Naive thymus-derived CD4-positive, alpha-beta T cell (primary cell): ENCODE data around the gene PIP4K2B. TPM values are rescaled to one million over a fixed set of nuclear protein-coding genes. Genes with fewer than 3 reads are reported as not detected.
A peak's percentile ranks its signal among the peaks of the same experiment; 100 is the strongest.
"Not testable (repeated sequence)": the region's sequence is repeated elsewhere in the genome, so short reads cannot be mapped to it uniquely, and the experiment has no call there.

ENCODE experiments used
- ATAC-seq: fragments of 150-1000 bp; cut with Tn5 transposase; 2 replicates; pipeline ENCODE4 v1.10.0; 2021; ENCODE audit warnings: mild to moderate bottlenecking, moderate library complexity
- CTCF ChIA-PET: fragments of 350-600 bp; sonication (Branson Sonifier 250); formaldehyde crosslinking; loops from one replicate; lab custom pipeline; 2021; ENCODE audit warnings: antibody characterized with exemption; lab: Charles Lee
- POLR2A ChIA-PET: fragments of 350-600 bp; sonication (Branson Sonifier 250); formaldehyde crosslinking; loops from one replicate; lab custom pipeline; 2021; ENCODE audit warnings: antibody characterized with exemption, inconsistent platforms; lab: Charles Lee
- DNase-seq, 9 donors: peaks; one replicate each; pipeline versions ENCODE4 v3.0.0 to v3.0.0-alpha.2; 2020 to 2022; ENCODE audit warnings: mixed read lengths in 1 of 9
- H3K27ac ChIP-seq: one replicate; pipeline ENCODE4 v1.7.0; 2013; ENCODE audit warnings: mild to moderate bottlenecking, low read depth, low read length, moderate library complexity
- H3K27me3 ChIP-seq, 2 donors: one replicate each; pipeline ENCODE4 v1.7.0; 2013; ENCODE audit warnings: low read length in 2 of 2, mild to moderate bottlenecking in 2 of 2, moderate library complexity in 2 of 2; ENCODE audit not compliant: control insufficient read depth in 2 of 2, insufficient read depth in 2 of 2
- H3K36me3 ChIP-seq, 3 experiments: 1 replicate in 2 of 3; 2 replicates in 1 of 3; pipeline ENCODE4 v1.7.0; 2013; ENCODE audit warnings: low read length in 3 of 3, mild to moderate bottlenecking in 3 of 3, moderate library complexity in 1 of 3; ENCODE audit not compliant: insufficient read depth in 3 of 3, control insufficient read depth in 2 of 3
- H3K4me1 ChIP-seq, 2 donors: one replicate each; pipeline ENCODE4 v1.7.0; 2013; ENCODE audit warnings: low read length in 2 of 2, mild to moderate bottlenecking in 2 of 2, moderate library complexity in 1 of 2; ENCODE audit not compliant: control insufficient read depth in 2 of 2, insufficient read depth in 2 of 2
- H3K4me3 ChIP-seq: 2 replicates; pipeline ENCODE4 v1.7.0; 2013; ENCODE audit warnings: mild to moderate bottlenecking, low read length
- H3K9me3 ChIP-seq, 3 experiments: 1 replicate in 2 of 3; 2 replicates in 1 of 3; pipeline ENCODE4 v1.7.0; 2013; ENCODE audit warnings: low read length in 3 of 3; ENCODE audit not compliant: control insufficient read depth in 2 of 3
- H3K27ac Mint-ChIP-seq, 9 donors: one replicate each; pipeline ENCODE4 v1.8.0; 2020 to 2022; ENCODE audit warnings: mixed read lengths in 9 of 9, mild to moderate bottlenecking in 8 of 9, moderate library complexity in 5 of 9, inconsistent platforms in 2 of 9
- H3K27me3 Mint-ChIP-seq, 5 donors: one replicate each; pipeline ENCODE4 v1.8.0; 2021 to 2022; ENCODE audit warnings: mixed read lengths in 5 of 5, mild to moderate bottlenecking in 1 of 5
- H3K36me3 Mint-ChIP-seq, 5 donors: one replicate each; pipeline ENCODE4 v1.8.0; 2020 to 2022; ENCODE audit warnings: mixed read lengths in 5 of 5, mild to moderate bottlenecking in 3 of 5, inconsistent platforms in 1 of 5
- H3K4me1 Mint-ChIP-seq, 7 donors: one replicate each; pipeline ENCODE4 v1.8.0; 2020 to 2022; ENCODE audit warnings: mixed read lengths in 7 of 7, mild to moderate bottlenecking in 3 of 7, inconsistent platforms in 1 of 7
- H3K4me3 Mint-ChIP-seq, 10 donors: one replicate each; pipeline ENCODE4 v1.8.0; 2020 to 2022; ENCODE audit warnings: mild to moderate bottlenecking in 10 of 10, mixed read lengths in 10 of 10, moderate library complexity in 6 of 10, inconsistent platforms in 2 of 10
- H3K9me3 Mint-ChIP-seq, 11 donors: one replicate each; pipeline ENCODE4 v1.8.0; 2020 to 2022; ENCODE audit warnings: mixed read lengths in 11 of 11, mild to moderate bottlenecking in 4 of 11, inconsistent platforms in 1 of 11, moderate library complexity in 1 of 11
- intact Hi-C, 2 donors: fragments of 100-400 bp; cut with micrococcal nuclease; formaldehyde crosslinking; loops; one replicate each; pipeline ENCODE4 v1.15.1; 2023
- polyA plus RNA-seq, 2 donors: library from polyadenylated mRNA; unstranded; fragments of 300-500 nt; fragmentation: Illumina TruSeq; gene quantifications; one replicate each; pipeline ENCODE4 v1.2.3, GENCODE V29; 2021
- total RNA-seq, 6 experiments: library from RNA in 5 of 6; stranded (reverse) in 5 of 6; gene quantifications; 1 replicate in 5 of 6; 2 replicates in 1 of 6; pipeline ENCODE4 v1.2.3 and lab custom pipeline; 2021 to 2026

PIP4K2B gene
- total and polyA plus RNA-seq, 7 experiments from 2014 or later: 17.5 to 67.9 (median 39.5) TPM

GRCh38 chr17:38797158-38797490 is 2.2 kb downstream of the PIP4K2B start:
- Histone ChIP-seq H3K27ac (peak overlapping the region; percentile 81), H3K4me1 (peaks cover 15 to 21% of the 10 kb centered on the region in 2 donors), H3K9me3 (no peaks in the 10 kb centered on the region), H3K36me3 (peaks cover 0 to 24% (median 0%) of the 10 kb centered on the region in 3 experiments), H3K27me3 (no peaks in the 10 kb centered on the region), H3K4me3 (no peak overlapping the region)
- no peaks in the 10 kb centered on the region for H3K9me3 Mint-ChIP-seq
- peaks cover 41 to 64% (median 55%) of the 10 kb centered on the region in 7 donors for H3K4me1 Mint-ChIP-seq
- ChIA-PET POLR2A (no interaction called here), CTCF (no interaction called here)
- peaks cover 3 to 29% (median 11%) of the 10 kb centered on the region in 5 donors for H3K36me3 Mint-ChIP-seq
- no peaks in the 10 kb centered on the region for H3K27me3 Mint-ChIP-seq
- intact Hi-C loops: no loop called here
- H3K27ac Mint-ChIP-seq: peak overlapping the region in 8 of 9 donors; percentile 3 to 96 (median 78)
- DNase-seq (no peak), ATAC-seq (no peak)
- H3K4me3 Mint-ChIP-seq: peak overlapping the region; percentile 4 to 100 (median 95)

- DNase-seq (no peak), ATAC-seq (no peak)
- intact Hi-C loops: no loop called here
- Mint-ChIP-seq H3K9me3 (no peaks in the 10 kb centered on the region), H3K4me3 (peak overlapping the region; percentile 4 to 100 (median 95)), H3K36me3 (peaks cover 2 to 24% (median 6%) of the 10 kb centered on the region in 5 donors), H3K27ac (peak overlapping the region in 7 of 9 donors; percentile 52 to 96 (median 79)), H3K4me1 (peaks cover 41 to 66% (median 55%) of the 10 kb centered on the region in 7 donors), H3K27me3 (no peaks in the 10 kb centered on the region)
- Histone ChIP-seq H3K9me3 (no peaks in the 10 kb centered on the region), H3K4me1 (peaks cover 15 to 21% of the 10 kb centered on the region in 2 donors), H3K36me3 (peaks cover 0 to 19% (median 0%) of the 10 kb centered on the region in 3 experiments), H3K27ac (no peak overlapping the region), H3K4me3 (no peak overlapping the region), H3K27me3 (no peaks in the 10 kb centered on the region)
- ChIA-PET POLR2A (no interaction called here), CTCF (no interaction called here)
These were observed 2.8 kb downstream of the PIP4K2B start for GRCh38 chr17:38796451-38797157.

- H3K27ac Mint-ChIP-seq: peak overlapping the region in 2 of 9 donors; percentile 26 to 65
These were observed 5.1 kb downstream of the PIP4K2B start for GRCh38 chr17:38794221-38794620.

GRCh38 chr17:38791162-38791561 is 8.2 kb downstream of the PIP4K2B start:
- no peak overlapping the region for H3K27ac Mint-ChIP-seq
- no peaks in the 10 kb centered on the region for H3K4me1 ChIP-seq
- no peak overlapping the region for H3K27ac ChIP-seq
- DNase-seq: no peak
- ChIA-PET POLR2A (no interaction called here), CTCF (no interaction called here)
- no peak for ATAC-seq
- no peaks in the 10 kb centered on the region for H3K27me3 ChIP-seq
- peaks cover 0 to 19% (median 5%) of the 10 kb centered on the region in 5 donors for H3K36me3 Mint-ChIP-seq
- peaks cover 6 to 17% (median 8%) of the 10 kb centered on the region in 3 experiments for H3K36me3 ChIP-seq
- H3K4me3 ChIP-seq: no peak overlapping the region
- no peak overlapping the region for H3K4me3 Mint-ChIP-seq
- no peaks in the 10 kb centered on the region for H3K9me3 Mint-ChIP-seq
- H3K4me1 Mint-ChIP-seq: peaks cover 16 to 47% (median 41%) of the 10 kb centered on the region in 7 donors
- no peaks in the 10 kb centered on the region for H3K27me3 Mint-ChIP-seq
- intact Hi-C loops: no loop called here
- H3K9me3 ChIP-seq: no peaks in the 10 kb centered on the region

More at GRCh38 chr17:38794221-38794620, 5.1 kb downstream of the PIP4K2B start:
- H3K27ac ChIP-seq: no peak overlapping the region
- H3K4me3 ChIP-seq: no peak overlapping the region
- H3K9me3 ChIP-seq: no peaks in the 10 kb centered on the region
- ATAC-seq (no peak), DNase-seq (no peak)
- intact Hi-C loops: no loop called here
- CTCF ChIA-PET: interaction anchor here (0.6 kb wide), 1 partner anchor 18 kb away, joined by 3 read pairs; no protein-coding TSS in a partner anchor
- no peaks in the 10 kb centered on the region for H3K9me3 Mint-ChIP-seq
- POLR2A ChIA-PET: interaction anchor here (0.6 to 0.9 kb wide), 5 partner anchors 15 to 462 kb away, joined by 3 to 5 read pairs (median 3); no protein-coding TSS in a partner anchor
- H3K4me1 Mint-ChIP-seq: peaks cover 40 to 67% (median 62%) of the 10 kb centered on the region in 7 donors
- H3K36me3 Mint-ChIP-seq: peaks cover 0 to 24% (median 5%) of the 10 kb centered on the region in 5 donors
- no peaks in the 10 kb centered on the region for H3K27me3 ChIP-seq
- peaks cover 11 to 21% of the 10 kb centered on the region in 2 donors for H3K4me1 ChIP-seq
- H3K4me3 Mint-ChIP-seq: no peak overlapping the region
- H3K36me3 ChIP-seq: peaks cover 0 to 11% (median 0%) of the 10 kb centered on the region in 3 experiments
- no peaks in the 10 kb centered on the region for H3K27me3 Mint-ChIP-seq

- intact Hi-C loops, H3K4me3 Mint-ChIP-seq, ATAC-seq, H3K4me1 ChIP-seq, H3K27me3 ChIP-seq, POLR2A ChIA-PET, H3K4me3 ChIP-seq, H3K9me3 Mint-ChIP-seq, H3K9me3 ChIP-seq, H3K27ac ChIP-seq, DNase-seq, H3K27me3 Mint-ChIP-seq: not testable (repeated sequence)
- peaks cover 13 to 26% (median 16%) of the 10 kb centered on the region in 3 experiments for H3K36me3 ChIP-seq
- CTCF ChIA-PET: interaction anchor here (0.6 kb wide), 1 partner anchor 34 kb away, joined by 3 read pairs; no protein-coding TSS in a partner anchor
- Mint-ChIP-seq H3K4me1 (peaks cover 12 to 40% (median 32%) of the 10 kb centered on the region in 7 donors), H3K27ac (peak overlapping the region in 1 of 9 donors; percentile 26), H3K36me3 (peaks cover 0 to 24% (median 7%) of the 10 kb centered on the region in 5 donors)
These were observed 9.1 kb downstream of the PIP4K2B start for GRCh38 chr17:38790148-38790707.

- peaks cover 15 to 36% (median 20%) of the 10 kb centered on the region in 3 experiments for H3K36me3 ChIP-seq
- intact Hi-C loops: no loop called here
- POLR2A ChIA-PET: interaction anchor here (0.9 kb wide), 1 partner anchor 65 kb away, joined by 4 read pairs; no protein-coding TSS in a partner anchor
- no peak overlapping the region for H3K4me3 ChIP-seq
- DNase-seq: no peak
- H3K9me3 Mint-ChIP-seq: no peaks in the 10 kb centered on the region
- H3K27ac Mint-ChIP-seq: peak overlapping the region in 2 of 9 donors; percentile 42 to 48
- H3K27me3 Mint-ChIP-seq: no peaks in the 10 kb centered on the region
- no peaks in the 10 kb centered on the region for H3K4me1 ChIP-seq
- no peak overlapping the region for H3K4me3 Mint-ChIP-seq
- no peaks in the 10 kb centered on the region for H3K27me3 ChIP-seq
- no peak overlapping the region for H3K27ac ChIP-seq
- H3K4me1 Mint-ChIP-seq: peaks cover 6 to 32% (median 23%) of the 10 kb centered on the region in 7 donors
- CTCF ChIA-PET: no interaction called here
- no peaks in the 10 kb centered on the region for H3K9me3 ChIP-seq
- peaks cover 0 to 31% (median 11%) of the 10 kb centered on the region in 5 donors for H3K36me3 Mint-ChIP-seq
- no peak for ATAC-seq
These were observed 10.2 kb downstream of the PIP4K2B start for GRCh38 chr17:38789185-38789584.
